Neuronal stem cell (in vitro differentiated cells): ENCODE results near the gene SLC8A1.

Source experiments
- DNase-seq: peaks from one replicate; pipeline ENCODE4 v3.0.0-alpha.2; 2013; ENCODE audit warnings: low spot score
- H2AFZ ChIP-seq: one replicate; pipeline ENCODE4 v1.6.1; 2013; ENCODE audit warnings: mild to moderate bottlenecking, low read length, inconsistent platforms
- H2AK5ac ChIP-seq: 2 replicates; pipeline ENCODE4 v1.6.1; 2013; ENCODE audit warnings: low read depth, mild to moderate bottlenecking, inconsistent platforms, low read length, moderate library complexity, mixed read lengths
- H2BK120ac ChIP-seq: 2 replicates; pipeline ENCODE4 v1.6.1; 2013; ENCODE audit warnings: low read depth, mild to moderate bottlenecking, inconsistent platforms, low read length, moderate library complexity, mixed read lengths
- H2BK12ac ChIP-seq: one replicate; pipeline ENCODE4 v1.6.1; 2013; ENCODE audit warnings: low read length, inconsistent platforms
- H2BK15ac ChIP-seq: 2 replicates; pipeline ENCODE4 v1.6.1; 2013; ENCODE audit warnings: mild to moderate bottlenecking, low read length, inconsistent platforms, mixed read lengths
- H2BK5ac ChIP-seq: one replicate; pipeline ENCODE4 v1.6.1; 2013; ENCODE audit warnings: inconsistent platforms, mild to moderate bottlenecking, low read length, moderate library complexity
- H3K14ac ChIP-seq: one replicate; pipeline ENCODE4 v1.6.1; 2013; ENCODE audit warnings: low read length, inconsistent platforms
- H3K18ac ChIP-seq: 2 replicates; pipeline ENCODE4 v1.6.1; 2013; ENCODE audit warnings: low read length, inconsistent platforms
- H3K23ac ChIP-seq: 2 replicates; pipeline ENCODE4 v1.6.1; 2013; ENCODE audit warnings: low read depth, mild to moderate bottlenecking, mixed read lengths, low read length, inconsistent platforms; ENCODE audit not compliant: poor library complexity
- H3K27ac ChIP-seq: replicated peaks from 3 replicates; pipeline ENCODE4 v1.5.1; 2013; ENCODE audit warnings: low read length, inconsistent platforms
- H3K27me3 ChIP-seq, 3 experiments: 2 replicates each; pipeline ENCODE4 v1.6.1; 2013; ENCODE audit warnings: low read length in 3 of 3, mild to moderate bottlenecking in 2 of 3, inconsistent platforms in 1 of 3, low read depth in 1 of 3, mixed read lengths in 1 of 3, moderate library complexity in 1 of 3; ENCODE audit not compliant: control insufficient read depth in 3 of 3, insufficient read depth in 3 of 3
- H3K36me3 ChIP-seq, 2 donors: replicated peaks in 1 of 2; 2 replicates each; pipeline ENCODE4 v1.6.1; 2013; ENCODE audit warnings: low read length in 2 of 2; ENCODE audit not compliant: control insufficient read depth in 2 of 2, insufficient read depth in 2 of 2
- H3K4ac ChIP-seq: 2 replicates; pipeline ENCODE4 v1.6.1; 2013; ENCODE audit warnings: inconsistent platforms, mild to moderate bottlenecking, low read length, moderate library complexity
- H3K4me1 ChIP-seq, 2 donors: 1 replicate in 1 of 2; 2 replicates in 1 of 2; pipeline ENCODE4 v1.6.1; 2013; ENCODE audit warnings: low read length in 2 of 2, low read depth in 1 of 2; ENCODE audit not compliant: control insufficient read depth in 2 of 2, insufficient read depth in 1 of 2
- H3K4me2 ChIP-seq: one replicate; pipeline ENCODE4 v1.6.1; 2013; ENCODE audit warnings: mild to moderate bottlenecking, low read length, inconsistent platforms; ENCODE audit not compliant: insufficient read depth, poor library complexity, severe bottlenecking
- H3K4me3 ChIP-seq, 2 donors: 2 replicates each; pipeline ENCODE4 v1.5.1; 2013; ENCODE audit warnings: low read length in 2 of 2, mild to moderate bottlenecking in 2 of 2, inconsistent platforms in 1 of 2, moderate library complexity in 1 of 2
- H3K79me1 ChIP-seq: one replicate; pipeline ENCODE4 v1.6.1; 2013; ENCODE audit warnings: low read depth, mild to moderate bottlenecking, inconsistent platforms, low read length, moderate library complexity
- H3K9ac ChIP-seq: one replicate; pipeline ENCODE4 v1.6.1; 2013; ENCODE audit warnings: mild to moderate bottlenecking, low read depth, low read length, inconsistent platforms; ENCODE audit not compliant: poor library complexity
- H3K9me3 ChIP-seq, 2 donors: replicated peaks in 1 of 2; 2 replicates each; pipeline versions ENCODE3 to v1.6.1; 2013; ENCODE audit warnings: low read length in 2 of 2, mild to moderate bottlenecking in 2 of 2, inconsistent platforms in 1 of 2, low read depth in 1 of 2, mixed read lengths in 1 of 2, moderate library complexity in 1 of 2; ENCODE audit not compliant: control insufficient read depth in 2 of 2, insufficient read depth in 1 of 2
- H4K8ac ChIP-seq: one replicate; pipeline ENCODE4 v1.6.1; 2013; ENCODE audit warnings: low read depth, mild to moderate bottlenecking, inconsistent platforms, low read length, moderate library complexity
- H4K91ac ChIP-seq: one replicate; pipeline ENCODE4 v1.6.1; 2013; ENCODE audit warnings: low read length, low read depth, mild to moderate bottlenecking, inconsistent platforms; ENCODE audit not compliant: poor library complexity
- WGBS, 2 donors: extraction: QIAGEN DNeasy Blood & Tissue Kit; methylation state at CpG; one replicate each; pipeline ENCODE4 v1.1.7; 2013; ENCODE audit warnings: missing lambda C conversion rate in 2 of 2, mixed read lengths in 1 of 2; ENCODE audit not compliant: insufficient read length in 2 of 2, insufficient replicate concordance in 1 of 2; ENCODE audit errors: extremely low coverage in 2 of 2; 5-methylcytosine and 5-hydroxymethylcytosine counted together

Gene SLC8A1

GRCh38 chr2:40418614-40419363 lies 33.1 kb downstream of the SLC8A1 start:
- H3K9me3 ChIP-seq, result no peaks in the 10 kb centered on the region
- no peak overlapping the region for H3K14ac ChIP-seq
- H3K4ac ChIP-seq, result no peak overlapping the region
- no peaks in the 10 kb centered on the region for H3K4me1 ChIP-seq
- H4K8ac ChIP-seq, result no peak overlapping the region
- no CpG with 5 or more reads among the region's 5 CpGs for WGBS, 2 donors
- no peak overlapping the region for H2AFZ ChIP-seq
- no peak overlapping the region for H3K18ac ChIP-seq
- H2BK5ac ChIP-seq, result no peak overlapping the region
- H2BK15ac ChIP-seq, result no peak overlapping the region
- H4K91ac ChIP-seq, result no peak overlapping the region
- no peaks in the 10 kb centered on the region for H3K27me3 ChIP-seq
- H3K4me3 ChIP-seq, result no peak overlapping the region
- no peaks in the 10 kb centered on the region for H3K36me3 ChIP-seq
- H2BK120ac ChIP-seq, result no peak overlapping the region
- no peak overlapping the region for H3K4me2 ChIP-seq
- no peak overlapping the region for H3K23ac ChIP-seq
- no peak overlapping the region for H3K9ac ChIP-seq
- no peak overlapping the region for H3K27ac ChIP-seq
- H2BK12ac ChIP-seq, result no peak overlapping the region
- H2AK5ac ChIP-seq, result no peak overlapping the region
- H3K79me1 ChIP-seq, result no peaks in the 10 kb centered on the region
- DNase-seq, result no peak

DNA sequence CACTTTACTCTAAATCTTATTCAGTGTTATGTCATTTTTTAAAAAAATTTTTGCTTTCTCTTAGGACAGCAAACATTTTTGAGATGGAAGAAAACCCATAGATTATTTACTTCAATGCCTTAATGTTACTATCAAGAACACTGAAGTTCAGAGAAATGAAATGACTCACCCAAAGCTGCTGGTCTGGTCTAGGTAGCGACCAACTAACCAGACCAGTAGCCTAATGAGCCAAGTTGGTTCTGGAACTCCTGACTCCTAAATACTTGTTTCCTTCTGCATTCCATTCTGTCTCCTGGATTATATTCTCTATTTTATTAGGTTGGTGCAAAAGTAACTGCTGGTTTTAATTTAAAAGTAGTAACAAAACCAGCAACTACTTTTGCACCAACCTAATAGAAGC lies 35.4 kb downstream of the SLC8A1 start:
- no peak for DNase-seq
- no peak overlapping the region for H4K91ac ChIP-seq
- no peak overlapping the region for H3K27ac ChIP-seq
- H3K79me1 ChIP-seq, result no peaks in the 10 kb centered on the region
- H2BK5ac ChIP-seq, result no peak overlapping the region
- H2BK15ac ChIP-seq, result no peak overlapping the region
- H4K8ac ChIP-seq, result no peak overlapping the region
- no peak overlapping the region for H3K4ac ChIP-seq
- no peak overlapping the region for H2AK5ac ChIP-seq
- H3K9ac ChIP-seq, result no peak overlapping the region
- no peaks in the 10 kb centered on the region for H3K4me1 ChIP-seq
- H3K27me3 ChIP-seq, result no peaks in the 10 kb centered on the region
- no peak overlapping the region for H3K23ac ChIP-seq
- WGBS, 2 donors, result no CpG with 5 or more reads among the region's 1 CpG
- no peak overlapping the region for H3K4me3 ChIP-seq
- no peak overlapping the region for H3K14ac ChIP-seq
- H3K36me3 ChIP-seq, result no peaks in the 10 kb centered on the region
- no peak overlapping the region for H2BK120ac ChIP-seq
- no peak overlapping the region for H2AFZ ChIP-seq
- H2BK12ac ChIP-seq, result no peak overlapping the region
- no peak overlapping the region for H3K4me2 ChIP-seq
- H3K9me3 ChIP-seq, result no peaks in the 10 kb centered on the region
- no peak overlapping the region for H3K18ac ChIP-seq

- H3K4me1 ChIP-seq, result no peaks in the 10 kb centered on the region
- H2BK120ac ChIP-seq, result no peak overlapping the region
- no peaks in the 10 kb centered on the region for H3K36me3 ChIP-seq
- H3K27me3 ChIP-seq, result no peaks in the 10 kb centered on the region
- no peak overlapping the region for H3K9ac ChIP-seq
- no peak overlapping the region for H2BK5ac ChIP-seq
- no peak overlapping the region for H2BK15ac ChIP-seq
- H4K8ac ChIP-seq, result no peak overlapping the region
- no peaks in the 10 kb centered on the region for H3K79me1 ChIP-seq
- no peak overlapping the region for H3K14ac ChIP-seq
- no peak overlapping the region for H2BK12ac ChIP-seq
- H2AFZ ChIP-seq, result no peak overlapping the region
- no CpG with 5 or more reads among the region's 2 CpGs for WGBS, 2 donors
- no peak for DNase-seq
- no peak overlapping the region for H3K27ac ChIP-seq
- no peak overlapping the region for H4K91ac ChIP-seq
- H3K4me2 ChIP-seq, result no peak overlapping the region
- no peak overlapping the region for H2AK5ac ChIP-seq
- H3K4ac ChIP-seq, result no peak overlapping the region
- H3K4me3 ChIP-seq, result no peak overlapping the region
- H3K18ac ChIP-seq, result no peak overlapping the region
- H3K9me3 ChIP-seq, result no peaks in the 10 kb centered on the region
- H3K23ac ChIP-seq, result no peak overlapping the region
Measured at GRCh38 chr2:40415391-40415790, 36.5 kb downstream of the SLC8A1 start.

DNA sequence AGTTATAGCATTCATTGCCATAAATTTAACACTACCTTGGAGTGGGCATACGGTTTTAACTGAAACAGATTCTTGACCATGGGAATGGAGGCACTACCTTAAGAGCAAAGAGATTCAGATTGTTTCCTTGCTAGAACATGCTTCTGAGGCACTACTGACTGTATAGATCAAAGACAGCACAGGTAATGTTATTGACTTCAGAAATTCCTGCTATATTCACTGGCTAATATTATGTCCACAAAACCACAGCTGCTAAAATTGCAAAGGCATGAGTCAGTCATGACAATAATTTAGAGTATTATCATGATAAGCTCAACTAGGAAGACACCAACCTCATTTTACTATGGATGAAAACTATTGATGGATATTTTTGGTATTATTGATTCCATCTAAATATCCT lies 39.4 kb downstream of the SLC8A1 start:
- Histone ChIP-seq H3K4ac (no peak overlapping the region), H3K36me3 (no peaks in the 10 kb centered on the region), H2AFZ (no peak overlapping the region), H2AK5ac (no peak overlapping the region), H3K4me3 (no peak overlapping the region), H4K91ac (no peak overlapping the region), H3K27ac (no peak overlapping the region), H2BK12ac (no peak overlapping the region), H3K18ac (no peak overlapping the region), H3K4me2 (no peak overlapping the region), H2BK15ac (no peak overlapping the region), H2BK5ac (no peak overlapping the region), H3K27me3 (no peaks in the 10 kb centered on the region), H3K79me1 (no peaks in the 10 kb centered on the region), H2BK120ac (no peak overlapping the region), H3K4me1 (no peaks in the 10 kb centered on the region), H3K9me3 (no peaks in the 10 kb centered on the region), H3K14ac (no peak overlapping the region), H3K9ac (no peak overlapping the region), H3K23ac (no peak overlapping the region), H4K8ac (no peak overlapping the region)
- DNase-seq, result no peak
- no CpG with 5 or more reads among the region's 1 CpG for WGBS, 2 donors
